Fibroblast of the conjunctiva (primary cell): ENCODE data around the gene DCPS.
"Not testable (repeated sequence)": the region's sequence is repeated elsewhere in the genome, so short reads cannot be mapped to it uniquely, and the experiment has no call there.

Experiments
- DNase-seq: peaks from one replicate; pipeline ENCODE4 v3.0.0-alpha.2; 2010; ENCODE audit warnings: low read depth

The DCPS gene

GRCh38 chr11:126303623-126304456 is at the start of gene DCPS:
Gene DCPS (plus strand): TSS chr11:126304060. CDS start chr11:126304081, 21 bp downstream.
- peak; percentile 80 for DNase-seq

DNA sequence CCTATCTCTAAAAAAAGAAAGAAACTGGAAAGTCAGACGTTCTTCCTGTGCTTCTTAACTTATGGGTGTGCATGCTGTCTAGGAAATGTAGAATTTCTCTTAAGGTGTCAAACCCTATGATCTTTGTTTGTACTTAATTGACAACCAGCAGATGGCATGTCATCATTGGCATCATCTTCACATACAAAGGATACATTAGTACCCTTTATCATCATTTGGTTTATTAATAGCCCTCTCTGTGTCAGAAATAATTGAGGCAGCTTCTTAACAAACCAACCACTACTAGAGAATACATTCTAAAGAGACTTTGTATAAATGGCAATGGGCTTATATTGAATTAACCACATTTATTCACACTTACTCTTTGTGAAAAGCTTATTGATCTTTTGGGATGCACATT is 49.0 kb upstream of the DCPS start:
- DNase-seq = no peak

- not testable (repeated sequence) for DNase-seq
Measured at GRCh38 chr11:126255507-126255906, 48.4 kb upstream of the DCPS start.

DNA sequence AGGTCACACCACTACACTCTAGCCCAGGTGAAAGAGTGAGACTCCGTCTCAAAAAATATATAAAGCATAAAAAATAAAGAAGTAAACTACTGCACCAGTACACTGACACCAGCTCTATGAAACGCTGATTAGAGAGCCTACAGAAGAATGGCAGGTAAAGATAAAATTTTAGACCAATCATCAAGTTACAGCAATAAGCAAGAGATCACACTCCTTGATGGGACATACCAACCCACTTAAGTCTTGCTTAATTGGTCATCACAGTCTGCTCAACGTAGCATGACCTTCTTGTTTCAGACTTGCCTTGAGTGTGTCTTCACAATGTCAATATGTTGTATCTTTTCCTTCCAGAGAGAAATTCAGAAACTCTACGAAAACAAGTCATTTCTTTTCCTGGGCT is 47.6 kb upstream of the DCPS start:
- DNase-seq = no peak

- DNase-seq = no peak
Measured at GRCh38 chr11:126257144-126257543, 46.7 kb upstream of the DCPS start.

DNA sequence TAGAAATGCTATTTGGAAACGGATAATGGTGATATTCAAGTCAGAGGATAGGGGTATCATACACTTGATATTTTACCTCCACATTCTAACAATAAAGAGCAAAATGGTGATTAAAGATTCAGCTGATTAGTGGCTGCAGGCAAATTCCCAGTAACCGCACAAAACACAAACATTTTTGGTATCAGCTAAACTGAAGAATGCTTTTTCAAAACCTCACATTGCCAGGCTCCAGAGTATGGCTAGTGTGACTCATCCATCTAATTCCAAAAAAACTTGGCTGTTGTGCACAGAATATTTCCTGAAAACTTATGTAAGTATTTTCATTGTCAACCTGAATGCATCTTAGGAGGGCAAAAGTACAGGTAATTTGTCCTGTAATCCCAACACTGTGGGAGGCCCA is 46.1 kb upstream of the DCPS start:
- DNase-seq = no peak

GRCh38 chr11:126262216-126262615 is 41.6 kb upstream of the DCPS start:
- DNase-seq = no peak

DNA sequence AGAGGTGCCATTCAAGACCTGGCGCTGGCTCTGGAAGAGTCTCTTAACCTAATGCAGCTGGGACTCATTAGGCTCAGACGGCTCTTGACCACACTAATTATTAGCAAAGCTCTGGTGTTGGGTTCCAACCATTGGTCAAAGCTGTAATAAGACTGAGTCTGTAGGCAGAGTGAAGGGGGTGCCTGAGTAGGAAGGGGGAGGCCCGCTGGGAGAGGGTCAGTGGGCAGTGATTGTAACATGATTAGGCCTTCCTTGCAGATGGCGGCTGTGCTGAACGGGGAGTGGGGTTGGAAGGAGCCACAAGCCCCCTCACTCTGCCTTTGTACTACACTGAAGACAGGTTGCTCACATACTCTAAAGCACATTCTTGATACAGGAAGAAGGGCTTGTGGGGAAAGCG is 40.4 kb upstream of the DCPS start:
- DNase-seq = no peak

- DNase-seq = no peak
Measured at GRCh38 chr11:126265811-126266210, 38.0 kb upstream of the DCPS start.

GRCh38 chr11:126267650-126268049 is 36.2 kb upstream of the DCPS start:
- DNase-seq = no peak

GRCh38 chr11:126268361-126268707 is 35.5 kb upstream of the DCPS start:
- DNase-seq = no peak

DNA sequence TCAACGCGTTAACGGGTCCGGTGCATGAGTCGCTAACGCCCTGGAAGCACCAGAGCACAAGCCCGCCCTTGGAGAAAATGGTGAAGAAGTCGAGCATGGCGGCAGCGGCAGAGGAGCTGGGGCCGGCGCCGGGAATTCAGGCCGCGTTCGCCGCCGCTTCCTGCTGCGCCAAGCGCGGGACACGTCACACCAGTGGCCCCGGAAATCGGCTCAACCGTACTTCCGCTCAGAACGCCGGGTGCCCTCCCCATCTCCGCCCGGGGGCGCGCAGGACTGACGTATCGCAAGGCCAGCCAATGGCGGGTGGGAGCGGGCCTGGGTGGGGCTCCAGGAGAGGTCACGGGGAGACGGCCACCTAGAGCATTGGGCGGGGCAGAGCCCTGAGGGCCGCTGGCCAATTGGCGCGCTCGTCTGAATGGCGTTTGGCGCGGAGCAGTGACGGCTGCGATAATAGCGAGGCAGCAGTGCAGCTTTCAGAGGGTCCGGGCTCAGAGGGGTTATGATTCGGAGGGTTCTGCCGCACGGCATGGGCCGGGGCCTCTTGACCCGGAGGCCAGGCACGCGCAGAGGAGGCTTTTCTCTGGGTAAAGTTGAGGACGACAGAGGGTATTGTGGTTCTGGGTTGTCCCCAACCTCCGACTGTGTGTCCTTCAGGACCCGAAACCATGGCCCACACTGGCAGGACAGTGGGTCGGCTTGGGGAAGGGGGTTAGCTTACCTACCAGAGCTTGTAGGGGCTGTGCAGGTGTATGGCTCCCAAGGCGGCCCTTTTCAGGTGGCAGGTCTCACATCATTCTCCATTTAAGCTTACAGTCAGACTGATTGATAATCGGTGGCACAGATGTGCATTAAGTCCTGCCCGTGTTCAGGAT is 34.9 kb upstream of the DCPS start, which contains the start of the genes FOXRED1 and SRPRA:
Gene FOXRED1, plus strand, starts transcription at position 447 of the 872 bp plus-strand sequence. Its CDS starts 53 bp downstream, at position 500.
Gene SRPRA, minus strand, starts transcription at position 188 of the 872 bp plus-strand sequence. Its CDS starts 91 bp downstream, at position 97.
- peak; percentile 98 for DNase-seq

- DNase-seq = no peak
Measured at GRCh38 chr11:126277322-126277721, 26.5 kb upstream of the DCPS start.

- DNase-seq = no peak
Measured at GRCh38 chr11:126277780-126278179, 26.1 kb upstream of the DCPS start.

DNA sequence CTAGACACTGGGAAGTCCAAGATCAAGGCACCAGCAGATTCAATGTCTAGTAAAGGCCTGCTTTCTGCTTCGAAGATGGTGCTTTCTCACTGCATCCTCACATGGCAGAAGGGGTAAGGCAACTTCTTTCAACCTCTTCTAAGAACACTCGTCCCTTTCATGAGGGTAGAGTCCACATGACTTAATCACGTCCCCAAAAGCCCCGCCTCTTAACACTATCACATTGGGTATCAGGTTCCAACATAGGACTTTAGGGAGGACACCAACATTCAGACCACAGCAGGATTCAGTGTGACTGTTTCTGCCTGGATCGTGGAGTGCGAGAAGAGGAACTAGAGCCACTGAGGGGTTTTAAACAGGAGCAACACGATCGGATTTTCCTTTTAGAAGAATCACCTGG is 24.7 kb upstream of the DCPS start:
- DNase-seq = no peak

- no peak for DNase-seq
Measured at GRCh38 chr11:126280595-126280994, 23.3 kb upstream of the DCPS start.

DNA sequence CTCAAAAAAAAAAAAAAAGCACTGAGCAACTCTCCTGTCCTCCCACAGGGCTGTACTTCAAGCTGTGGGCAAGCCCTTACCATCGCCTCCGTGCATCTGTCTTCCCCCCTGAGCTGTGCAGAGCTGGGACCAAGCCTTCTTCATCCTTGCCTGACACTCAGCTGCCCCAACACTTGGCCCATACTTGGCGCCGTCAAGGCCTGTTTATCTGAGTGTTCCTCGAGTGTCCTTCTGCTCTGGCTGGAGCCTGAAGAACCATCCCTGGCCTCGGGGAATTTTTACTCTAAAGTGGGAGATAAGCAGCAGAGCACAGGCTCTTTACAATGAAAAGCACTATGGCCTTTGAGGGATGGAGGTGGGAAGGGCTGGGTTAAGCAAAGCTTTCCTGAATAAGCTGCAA is 22.6 kb upstream of the DCPS start:
- DNase-seq = no peak

GRCh38 chr11:126281666-126282175 is 22.1 kb upstream of the DCPS start:
- no peak for DNase-seq

GRCh38 chr11:126282361-126282735 is 21.5 kb upstream of the DCPS start:
- no peak for DNase-seq

- no peak for DNase-seq
Measured at GRCh38 chr11:126282736-126283591, 20.9 kb upstream of the DCPS start, which contains the start of gene TIRAP. Gene TIRAP (plus strand): TSS chr11:126283093. CDS start chr11:126290895, 7,802 bp downstream.

- peak; percentile 76 for DNase-seq
Measured at GRCh38 chr11:126284829-126285228, 19.0 kb upstream of the DCPS start.

DNA sequence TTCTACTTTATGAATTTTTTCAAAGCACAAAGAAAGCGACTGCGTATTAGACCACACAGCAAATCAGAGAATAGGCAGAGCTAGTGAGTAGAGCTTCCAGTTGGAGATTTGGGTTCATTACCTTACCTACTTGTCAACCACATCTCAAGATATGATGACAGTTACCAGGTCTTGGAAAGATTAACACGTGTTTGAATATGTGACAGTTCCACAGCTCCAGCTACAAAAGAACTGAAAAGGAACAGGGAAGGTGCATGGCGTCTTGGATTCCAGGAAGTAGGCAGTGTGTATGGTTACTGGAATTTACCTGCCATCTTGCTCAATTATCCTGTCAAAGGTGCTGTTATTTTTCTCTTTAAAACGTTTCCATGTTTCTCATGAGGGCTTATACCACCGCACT is 15.6 kb upstream of the DCPS start:
- no peak for DNase-seq
